Aorta (tissue), 5 donors: ENCODE data around the gene SLC4A2. TPM values are rescaled to one million over a fixed set of nuclear protein-coding genes. Genes with fewer than 3 reads are reported as not detected.

Source experiments
- ATAC-seq: fragments of 200-7000 bp; cut with Tn5 transposase; one replicate; pipeline ENCODE4 v1.9.1; 2022; ENCODE audit warnings: moderate library complexity; ENCODE audit not compliant: low FRiP score
- DNase-seq, 2 donors: peaks; one replicate each; pipeline ENCODE4 v3.0.0-alpha.2; 2020
- H3K27ac ChIP-seq, 2 donors: one replicate each; pipeline ENCODE4 v1.5.1; 2013; ENCODE audit warnings: low read length in 2 of 2, mild to moderate bottlenecking in 2 of 2, moderate library complexity in 2 of 2, control low read depth in 1 of 2, inconsistent platforms in 1 of 2, low read depth in 1 of 2
- H3K27me3 ChIP-seq, 2 donors: one replicate each; pipeline ENCODE4 v1.6.1; 2013; ENCODE audit warnings: control low read depth in 1 of 2, low read length in 1 of 2, mild to moderate bottlenecking in 1 of 2, moderate library complexity in 1 of 2; ENCODE audit not compliant: insufficient read depth in 2 of 2, control insufficient read depth in 1 of 2
- H3K36me3 ChIP-seq, 2 donors: one replicate each; pipeline ENCODE4 v1.6.1; 2013; ENCODE audit warnings: control low read depth in 1 of 2, low read length in 1 of 2, mild to moderate bottlenecking in 1 of 2; ENCODE audit not compliant: insufficient read depth in 2 of 2, control insufficient read depth in 1 of 2
- H3K4me1 ChIP-seq, 2 donors: one replicate each; pipeline ENCODE4 v1.6.1; 2013; ENCODE audit warnings: low read length in 2 of 2, control low read depth in 1 of 2, mild to moderate bottlenecking in 1 of 2, moderate library complexity in 1 of 2; ENCODE audit not compliant: insufficient read depth in 2 of 2, control insufficient read depth in 1 of 2
- H3K4me3 ChIP-seq, 2 donors: one replicate each; pipeline ENCODE4 v1.5.1; 2013; ENCODE audit warnings: low read length in 2 of 2, control low read depth in 1 of 2, mild to moderate bottlenecking in 1 of 2
- H3K9me3 ChIP-seq: one replicate; pipeline ENCODE4 v1.6.1; 2013; ENCODE audit warnings: mild to moderate bottlenecking, low read length; ENCODE audit not compliant: control insufficient read depth
- WGBS, 2 donors: extraction: QIAGEN DNeasy Blood & Tissue Kit; methylation state at CpG; one replicate each; pipeline ENCODE4 v1.1.7; 2013; 5-methylcytosine and 5-hydroxymethylcytosine counted together
- intact Hi-C, 2 donors: fragments of 100-400 bp; cut with DNase I; formaldehyde crosslinking; loops; one replicate each; pipeline versions ENCODE4 v1.14.2 to v1.15.0; 2022
- polyA plus RNA-seq, 2 donors: library from polyadenylated mRNA; stranded (reverse); fragments of 200-250 nt; gene quantifications; one replicate each; pipeline ENCODE4 v1.2.3, GENCODE V29; 2013
- total RNA-seq, 2 donors: library from RNA; stranded (reverse); fragmentation: NEBNext Ultra II Directional; extraction: Animal tissue kit (Norgen Biotek cat#: 25700); gene quantifications; one replicate each; pipeline ENCODE4 v1.2.1, GENCODE V29; 2021
- donor health status: healthy with polysubstance abuse.
- donor health status: Bipolar disorder and iron deficiency.
- donor health status: DM: no; HTN: no; CAD: no.
- donor health status: DM: no; HTN: no; CAD: no.
- donor health status: DM: yes; HTN: yes; CAD: no.

SLC4A2 gene
- total and polyA plus RNA-seq, 4 donors: 37.1 to 215 (median 123) TPM

DNA sequence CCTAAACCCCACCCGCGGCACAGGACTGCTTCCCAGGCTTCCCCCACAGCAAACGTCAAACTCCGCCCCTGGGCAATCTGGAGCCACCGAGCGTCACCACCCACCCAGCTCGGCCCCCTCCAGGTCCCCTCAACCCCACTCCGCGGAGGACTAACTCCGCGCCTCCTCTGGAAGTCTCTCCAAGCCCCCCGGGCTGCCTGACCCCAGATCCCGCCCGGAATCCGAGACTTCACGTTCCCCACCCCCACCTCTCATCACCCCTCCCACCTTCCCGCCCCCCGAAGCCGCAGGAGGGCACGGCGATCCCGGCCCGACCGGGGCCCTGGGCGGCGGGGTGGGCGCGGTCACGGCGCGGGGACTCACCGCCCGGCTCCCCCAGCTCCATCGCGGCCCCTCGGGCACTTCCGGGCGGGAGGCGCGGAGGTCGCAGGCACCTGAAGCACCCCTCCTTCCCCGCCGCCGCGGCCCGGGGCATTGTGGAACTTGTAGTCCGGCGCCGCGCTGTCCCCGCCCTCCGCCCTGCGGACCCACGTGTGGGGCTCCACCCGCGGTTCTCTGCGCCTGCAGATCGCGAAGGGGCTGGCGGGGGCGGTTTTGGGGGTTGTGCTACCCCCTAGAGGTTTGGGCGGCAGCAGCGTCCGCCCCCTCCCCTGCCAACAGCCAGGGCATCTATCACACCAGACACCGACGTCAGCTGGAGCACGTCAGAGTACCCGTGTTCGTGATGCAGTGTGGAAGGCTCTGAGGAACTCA is 23.9 kb downstream of the SLC4A2 start, which contains the start of gene TMUB1:
TSS of gene TMUB1 (minus strand) at position 423 of the 753 bp plus-strand sequence. CDS start 930 bp downstream, outside the sequence.
- H3K4me1 ChIP-seq: peaks cover 0 to 3% of the 10 kb centered on the region in 2 donors
- no peaks in the 10 kb centered on the region for H3K9me3 ChIP-seq
- intact Hi-C loops: loop anchor here in 1 of 2 donors (2.0 to 5.0 kb wide), 2 partner anchors 54 to 164 kb away; partner anchors contain the start of genes ABCB8 and SMARCD3
- DNase-seq (peak; percentile 89 to 94), ATAC-seq (peak; percentile 48)
- H3K27me3 ChIP-seq: no peaks in the 10 kb centered on the region
- peak within 1 kb of the TSS; percentile 61 to 62 for H3K27ac ChIP-seq
- WGBS, 2 donors: 1% methylated on average over 58 to 69 of the region's 69 CpGs
- no peaks in the 10 kb centered on the region for H3K36me3 ChIP-seq
- H3K4me3 ChIP-seq: peak within 1 kb of the TSS; percentile 79 to 86

DNA sequence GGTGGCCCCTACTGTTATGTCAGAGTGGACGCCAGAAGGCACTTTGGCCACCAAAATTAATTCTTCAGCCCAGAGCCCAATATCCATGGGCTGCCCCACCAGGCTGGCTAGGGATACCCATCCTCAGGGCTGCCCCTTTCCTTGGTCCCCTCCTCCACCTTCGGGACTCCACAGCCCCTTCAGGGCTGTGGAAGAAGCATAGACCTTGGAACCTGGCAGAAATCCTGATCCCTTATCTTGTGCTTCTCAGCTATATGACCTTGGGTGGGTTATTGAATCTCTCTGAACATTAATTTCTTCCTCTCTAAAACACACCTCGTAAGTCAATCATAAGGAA is 24.4 kb downstream of the SLC4A2 start:
- WGBS, 2 donors: 27 to 30% methylated on average over 3 of the region's 3 CpGs
- no peak for DNase-seq
- Histone ChIP-seq H3K36me3 (no peaks in the 10 kb centered on the region), H3K27me3 (no peaks in the 10 kb centered on the region), H3K4me1 (peaks cover 0 to 3% of the 10 kb centered on the region in 2 donors), H3K27ac (no peak overlapping the region), H3K4me3 (peak overlapping the region in 1 of 2 donors; percentile 79), H3K9me3 (no peaks in the 10 kb centered on the region)
- no peak for ATAC-seq
- intact Hi-C loops: loop anchor here in 1 of 2 donors (2.0 to 5.0 kb wide), 2 partner anchors 55 to 164 kb away; partner anchors contain the start of genes ABCB8 and SMARCD3

DNA sequence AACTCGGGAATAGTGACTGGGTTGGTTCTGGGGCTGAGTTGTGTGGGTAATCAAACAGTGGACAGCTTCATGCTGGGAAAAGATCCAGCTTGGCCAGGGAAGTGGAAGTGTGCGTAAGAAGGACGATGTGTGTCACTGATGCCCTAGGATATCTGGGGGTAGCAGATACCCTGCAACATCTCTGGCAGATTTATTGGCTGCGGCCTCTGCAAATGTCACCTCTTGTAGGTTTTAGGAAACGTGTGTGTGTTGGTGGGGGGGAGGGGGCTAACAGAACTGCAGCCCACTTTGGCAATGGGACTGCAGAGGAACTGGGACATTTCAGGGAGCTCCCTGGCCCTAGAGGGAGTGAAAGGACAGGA is 25.9 kb downstream of the SLC4A2 start:
- 30 to 35% methylated on average over 5 of the region's 5 CpGs for WGBS, 2 donors
- H3K4me3 ChIP-seq: no peak overlapping the region
- H3K9me3 ChIP-seq: no peaks in the 10 kb centered on the region
- H3K27ac ChIP-seq: peak overlapping the region in 1 of 2 donors; percentile 11
- no peaks in the 10 kb centered on the region for H3K27me3 ChIP-seq
- no peak for DNase-seq
- ATAC-seq: no peak
- intact Hi-C loops: no loop called here
- peaks cover 0 to 3% of the 10 kb centered on the region in 2 donors for H3K4me1 ChIP-seq
- H3K36me3 ChIP-seq: no peaks in the 10 kb centered on the region

DNA sequence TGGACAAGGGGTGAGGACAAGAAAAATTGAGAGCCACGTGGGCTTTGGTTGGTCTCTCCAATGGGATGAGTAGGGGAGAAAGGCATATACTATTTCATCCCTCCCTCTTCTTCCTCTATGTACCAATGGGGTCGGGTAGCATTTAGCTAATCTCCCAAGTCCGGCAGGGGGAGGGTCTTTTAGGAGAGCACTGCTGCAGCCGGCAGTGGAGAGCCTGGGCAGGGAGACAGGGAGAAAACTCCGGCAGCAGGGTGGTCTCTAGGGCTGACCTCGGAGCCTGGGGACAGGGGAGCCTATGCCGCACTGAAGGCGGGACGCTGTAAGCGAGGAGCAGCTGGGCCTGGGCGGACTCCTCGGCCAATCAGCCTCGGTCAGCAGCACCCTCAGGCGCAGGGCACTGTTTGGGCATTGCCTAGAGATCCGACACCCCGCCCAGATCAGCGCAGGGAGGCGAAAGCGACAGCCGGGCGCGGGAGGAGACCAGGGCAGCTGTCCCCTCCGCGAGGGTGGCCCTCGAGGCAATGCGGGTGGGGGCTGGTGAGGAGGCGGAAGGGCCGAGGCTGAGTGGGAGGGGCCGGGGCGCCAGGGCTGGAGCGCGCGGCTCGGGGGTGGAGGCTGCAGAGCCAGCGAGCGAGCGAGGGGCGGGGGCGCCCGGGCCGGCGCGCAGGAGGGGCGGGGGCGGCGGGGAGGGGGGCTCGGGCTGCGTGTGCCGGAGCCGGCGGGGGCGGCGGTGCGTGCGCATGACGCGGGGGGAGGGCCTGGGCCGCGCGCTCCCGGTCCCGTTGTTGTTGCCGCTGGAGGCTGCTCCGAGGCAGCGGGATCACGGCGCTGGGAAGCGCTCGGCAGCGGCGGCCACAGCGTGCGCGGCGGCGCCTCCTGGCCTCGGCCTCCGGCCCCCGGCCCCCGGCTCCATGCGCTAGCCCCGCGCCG is 26.6 kb downstream of the SLC4A2 start, which contains the start of gene AGAP3:
TSS of gene AGAP3 (plus strand) at position 785 of the 930 bp plus-strand sequence. CDS start 267 bp downstream, outside the sequence.
- intact Hi-C loops: loop anchor here in 1 of 2 donors (2.0 kb wide), 1 partner anchor 25 kb away; no protein-coding TSS in a partner anchor
- H3K4me3 ChIP-seq: peak within 1 kb of the TSS; percentile 33 to 84
- H3K36me3 ChIP-seq: no peaks in the 10 kb centered on the region
- peak within 1 kb of the TSS in 1 of 2 donors; percentile 53 for H3K27ac ChIP-seq
- 0 to 1% methylated on average over 26 to 84 of the region's 84 CpGs for WGBS, 2 donors
- DNase-seq (peak; percentile 94 to 95), ATAC-seq (peak; percentile 82)
- H3K9me3 ChIP-seq: no peaks in the 10 kb centered on the region
- H3K27me3 ChIP-seq: no peaks in the 10 kb centered on the region
- peaks cover 0 to 3% of the 10 kb centered on the region in 2 donors for H3K4me1 ChIP-seq

DNA sequence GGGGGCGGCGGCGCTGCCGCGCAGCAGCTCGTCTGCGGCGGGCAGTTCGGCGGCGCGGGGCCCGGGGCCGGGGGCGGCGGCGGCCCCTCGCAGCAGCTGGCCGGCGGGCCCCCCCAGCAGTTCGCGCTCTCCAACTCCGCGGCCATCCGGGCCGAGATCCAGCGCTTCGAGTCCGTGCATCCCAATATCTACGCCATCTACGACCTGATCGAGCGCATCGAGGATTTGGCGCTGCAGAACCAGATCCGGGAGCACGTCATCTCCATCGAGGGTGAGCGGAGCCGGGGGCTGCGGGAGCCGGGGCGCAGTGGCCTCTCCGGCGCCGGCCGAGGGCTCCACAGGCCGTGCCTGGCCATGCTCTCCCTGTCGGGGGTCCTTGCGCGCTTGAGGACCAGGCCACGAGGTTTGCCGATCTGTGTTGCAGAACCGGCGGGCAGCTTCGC is 27.4 kb downstream of the SLC4A2 start:
- no peaks in the 10 kb centered on the region for H3K27me3 ChIP-seq
- peak overlapping the region in 1 of 2 donors; percentile 53 for H3K27ac ChIP-seq
- intact Hi-C loops: loop anchor here in 1 of 2 donors (2.0 kb wide), 1 partner anchor 24 kb away; no protein-coding TSS in a partner anchor
- no peaks in the 10 kb centered on the region for H3K36me3 ChIP-seq
- no peak for DNase-seq
- H3K4me1 ChIP-seq: peaks cover 0 to 3% of the 10 kb centered on the region in 2 donors
- H3K4me3 ChIP-seq: peak overlapping the region; percentile 33 to 84
- H3K9me3 ChIP-seq: no peaks in the 10 kb centered on the region
- no peak for ATAC-seq
- 0% methylated on average over 39 to 55 of the region's 56 CpGs for WGBS, 2 donors

DNA sequence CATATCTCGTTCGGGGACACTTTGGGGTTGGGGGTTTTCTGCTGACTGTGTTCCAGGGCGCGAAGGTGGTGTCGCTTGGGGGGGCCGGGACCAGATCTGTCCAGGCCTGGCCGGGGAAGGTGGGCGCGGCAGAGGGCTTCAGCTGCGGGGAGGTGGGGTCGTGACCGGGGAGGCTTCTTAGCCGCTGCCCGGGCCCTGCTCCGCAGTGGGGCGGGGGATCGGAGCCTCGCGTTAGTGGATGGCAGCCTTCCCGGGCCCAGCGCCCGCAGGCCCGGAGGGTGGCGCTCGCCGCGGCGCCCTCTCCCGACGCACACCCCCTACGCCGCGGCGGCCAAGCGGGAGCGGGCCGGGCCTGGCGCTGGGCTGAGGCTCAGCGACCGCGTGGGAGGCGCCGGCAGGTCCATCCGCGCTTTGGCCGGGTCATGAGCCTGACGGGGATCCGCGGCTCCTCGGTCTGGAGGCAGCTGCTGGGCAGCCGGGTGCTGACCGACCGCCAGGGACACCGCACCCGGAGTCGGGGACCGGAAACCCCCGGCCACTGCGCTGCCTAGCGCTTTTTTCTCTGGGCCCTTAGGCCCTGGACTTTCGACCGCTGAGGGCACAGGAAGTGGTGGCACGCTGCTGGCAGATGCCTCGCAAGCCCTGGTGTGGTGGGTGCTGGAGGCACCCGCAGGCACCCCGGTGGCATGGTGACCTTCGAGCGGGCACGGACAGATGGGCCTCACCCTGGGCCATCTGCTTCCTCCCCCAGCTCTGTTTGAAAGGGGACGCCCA is 28.0 kb downstream of the SLC4A2 start:
- peak; percentile 71 to 92 for DNase-seq
- H3K36me3 ChIP-seq: no peaks in the 10 kb centered on the region
- intact Hi-C loops: loop anchor here in 1 of 2 donors (2.0 kb wide), 1 partner anchor 23 kb away; no protein-coding TSS in a partner anchor
- 2 to 5% methylated on average over 62 to 70 of the region's 70 CpGs for whole genome bisulfite sequencing, 2 donors
- no peaks in the 10 kb centered on the region for H3K4me1 ChIP-seq
- H3K4me3 ChIP-seq: peak overlapping the region; percentile 33 to 84
- peak; percentile 73 for ATAC-seq
- peak overlapping the region in 1 of 2 donors; percentile 53 for H3K27ac ChIP-seq
- H3K27me3 ChIP-seq: no peaks in the 10 kb centered on the region
- no peaks in the 10 kb centered on the region for H3K9me3 ChIP-seq

DNA sequence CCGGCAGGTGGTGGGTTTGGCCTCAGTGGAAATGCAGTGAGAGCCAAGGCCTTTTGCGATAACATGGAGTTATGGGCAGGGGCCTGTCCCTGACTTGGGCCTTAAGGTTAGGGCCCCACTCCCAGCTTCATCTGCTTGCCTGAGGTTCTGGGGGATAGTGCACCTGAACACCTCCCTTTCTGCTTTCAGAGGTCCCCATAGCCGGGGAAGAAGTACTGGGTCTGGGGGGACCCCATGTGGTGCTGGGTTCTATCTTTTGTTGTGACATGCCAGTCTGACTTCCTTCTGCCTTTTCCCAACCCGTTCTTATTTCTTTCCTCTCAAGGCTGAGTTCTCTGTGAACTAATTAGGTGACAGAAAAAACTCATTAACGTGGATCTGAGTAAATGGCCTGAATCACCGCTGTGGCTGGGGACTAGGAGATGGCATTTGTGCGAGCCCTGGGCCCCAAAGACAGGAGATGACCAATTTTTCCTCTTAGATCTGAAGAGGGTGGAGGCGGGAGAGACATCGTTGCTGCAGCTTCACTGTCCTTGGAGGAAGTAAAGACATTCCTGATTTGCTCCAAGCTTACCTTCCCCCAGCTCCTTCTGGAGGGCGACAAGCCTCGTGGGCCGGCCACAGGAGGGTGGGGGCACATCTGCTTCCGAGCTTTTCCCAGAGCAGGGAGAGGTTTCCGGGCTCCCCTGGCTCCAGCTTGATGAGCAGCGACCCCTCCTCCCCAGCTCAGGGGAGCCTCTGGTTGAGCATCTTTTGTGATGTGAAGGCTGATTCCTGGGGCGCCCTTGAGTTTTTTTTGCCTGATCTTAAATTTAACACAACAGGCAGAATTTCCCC is 28.8 kb downstream of the SLC4A2 start:
- no peaks in the 10 kb centered on the region for H3K27me3 ChIP-seq
- intact Hi-C loops: no loop called here
- no peaks in the 10 kb centered on the region for H3K4me1 ChIP-seq

More for the DNA sequence above, 28.8 kb downstream of the SLC4A2 start:
- Histone ChIP-seq H3K36me3 (no peaks in the 10 kb centered on the region), H3K9me3 (no peaks in the 10 kb centered on the region), H3K27ac (no peak overlapping the region), H3K4me3 (no peak overlapping the region)
- no peak for ATAC-seq
- no peak for DNase-seq
- 74 to 76% methylated on average over 16 of the region's 16 CpGs for WGBS, 2 donors
